Prostate gland (tissue), 2 donors: ENCODE measurements around the gene PGF. TPM values are rescaled to one million over a fixed set of nuclear protein-coding genes. Genes with fewer than 3 reads are reported as not detected.

Experiments
- DNase-seq: peaks from one replicate; pipeline ENCODE4 v3.0.0-alpha.2; 2019; ENCODE audit warnings: low spot score
- H3K27ac ChIP-seq, 2 donors: fragments of 200-600 bp; sonication (generic); 2 replicates each; pipeline ENCODE4 v1.5.1; 2017 to 2019
- H3K27me3 ChIP-seq: fragments of 200-600 bp; sonication (generic); replicated peaks from 2 replicates; pipeline ENCODE4 v1.5.1; 2019; ENCODE audit not compliant: insufficient read depth
- H3K36me3 ChIP-seq, 2 donors: fragments of 200-600 bp; sonication (generic); 1 replicate in 1 of 2; 2 replicates in 1 of 2; pipeline versions ENCODE4 v1.5.1 to v1.8.1; 2017 to 2019
- H3K4me1 ChIP-seq: fragments of 200-600 bp; sonication (generic); replicated peaks from 2 replicates; pipeline ENCODE4 v1.5.1; 2019
- H3K4me3 ChIP-seq, 2 donors: fragments of 200-600 bp; sonication (generic); 2 replicates each; pipeline ENCODE4 v1.5.1; 2017 to 2019
- H3K9me3 ChIP-seq: fragments of 200-600 bp; sonication (generic); 2 replicates; pipeline ENCODE4 v1.5.1; 2017
- CTCF ChIP-seq, 4 experiments: fragments of 200-600 bp in 2 of 4; fragments of 450-650 bp in 2 of 4; sonication (generic) in 2 of 4; IDR thresholded peaks; 1 replicate in 3 of 4; 2 replicates in 1 of 4; pipeline ENCODE4 v1.5.1; 2016 to 2019; ENCODE audit warnings: antibody characterized with exemption in 4 of 4, mild to moderate bottlenecking in 2 of 4, moderate library complexity in 2 of 4
- POLR2A ChIP-seq: fragments of 450-650 bp; IDR thresholded peaks from one replicate; pipeline ENCODE4 v1.6.1; 2016; ENCODE audit warnings: antibody characterized with exemption, mild to moderate bottlenecking
- POLR2AphosphoS5 ChIP-seq: sonication (generic); formaldehyde crosslinking; IDR thresholded peaks from one replicate; pipeline ENCODE4 v1.6.1; 2017; ENCODE audit warnings: antibody characterized with exemption
- WGBS: methylation state at CpG from one replicate; pipeline ENCODE4 v1.1.5; 2018; 5-methylcytosine and 5-hydroxymethylcytosine counted together
- intact Hi-C: fragments of 100-400 bp; cut with DNase I; formaldehyde crosslinking; loops from one replicate; pipeline ENCODE4 v1.14.2; 2022
- total RNA-seq, 2 donors: library from RNA; depleted of rRNA; stranded (reverse); fragments of >200 nt; gene quantifications; one replicate each; pipeline ENCODE4 v1.1.0, GENCODE V29; 2016

PGF gene
- total RNA-seq, 2 donors from 2014 or later, result 7.9 to 16.2 TPM

- WGBS, result 49% methylated on average over 14 of the region's 14 CpGs
- Histone ChIP-seq H3K4me1 (no peaks in the 10 kb centered on the region), H3K4me3 (no peak overlapping the region), H3K27me3 (no peaks in the 10 kb centered on the region), H3K27ac (no peak overlapping the region), H3K9me3 (no peaks in the 10 kb centered on the region), H3K36me3 (peaks cover 7 to 13% of the 10 kb centered on the region in 2 donors)
- intact Hi-C loops, result loop anchor here (2.0 kb wide), 1 partner anchor 45 kb away; no protein-coding TSS in a partner anchor
- peak; percentile 55 for DNase-seq
- TF ChIP-seq POLR2A (no peak), POLR2AphosphoS5 (peak; percentile 20), CTCF (IDR thresholded peaks at IDR 0.05) (peak; percentile 86 to 90 (median 88))
Measured at GRCh38 chr14:74905595-74906142, 49.7 kb downstream of the PGF start.

- Histone ChIP-seq H3K36me3 (peaks cover 9 to 21% of the 10 kb centered on the region in 2 donors), H3K4me1 (no peaks in the 10 kb centered on the region), H3K4me3 (no peak overlapping the region), H3K27me3 (no peaks in the 10 kb centered on the region), H3K27ac (no peak overlapping the region), H3K9me3 (no peaks in the 10 kb centered on the region)
- intact Hi-C loops, result loop anchor here (2.0 kb wide), 1 partner anchor 44 kb away; no protein-coding TSS in a partner anchor
- no peak for TF ChIP-seq CTCF (IDR thresholded peaks at IDR 0.05)
- 75% methylated on average over 6 of the region's 6 CpGs for WGBS
- no peak for DNase-seq
Measured at GRCh38 chr14:74904635-74905503, 50.5 kb downstream of the PGF start.

- TF ChIP-seq POLR2AphosphoS5 (no peak), CTCF (IDR thresholded peaks at IDR 0.05) (no peak), POLR2A (no peak)
- DNase-seq, result no peak
- intact Hi-C loops, result no loop called here
- 70% methylated on average over 10 of the region's 10 CpGs for WGBS
- Histone ChIP-seq H3K27me3 (no peaks in the 10 kb centered on the region), H3K36me3 (peaks cover 17 to 36% of the 10 kb centered on the region in 2 donors), H3K4me1 (no peaks in the 10 kb centered on the region), H3K27ac (no peak overlapping the region), H3K9me3 (no peaks in the 10 kb centered on the region), H3K4me3 (no peak overlapping the region)
Measured at GRCh38 chr14:74902941-74903705, 52.3 kb downstream of the PGF start.

- no peaks in the 10 kb centered on the region for H3K4me1 ChIP-seq
- H3K9me3 ChIP-seq, result no peaks in the 10 kb centered on the region
- H3K36me3 ChIP-seq, result peaks cover 25 to 52% of the 10 kb centered on the region in 2 donors
- no peak for DNase-seq
- no peaks in the 10 kb centered on the region for H3K27me3 ChIP-seq
- intact Hi-C loops, result no loop called here
- TF ChIP-seq CTCF (IDR thresholded peaks at IDR 0.05) (no peak), POLR2AphosphoS5 (no peak), POLR2A (no peak)
- H3K4me3 ChIP-seq, result no peak overlapping the region
- H3K27ac ChIP-seq, result no peak overlapping the region
- WGBS, result 95% methylated on average over 5 of the region's 5 CpGs
Measured at GRCh38 chr14:74898694-74899093, 56.7 kb downstream of the PGF start.
